HepG2 (cell line): ENCODE data around the gene EEPD1. TPM values are rescaled to one million over a fixed set of nuclear protein-coding genes. Genes with fewer than 3 reads are reported as not detected.

ENCODE experiments used
- ATAC-seq: fragments of 200-7000 bp; cut with Tn5 transposase; 3 replicates; pipeline ENCODE4 v1.9.1; 2020; ENCODE audit warnings: mild to moderate bottlenecking, moderate library complexity
- BruUV-seq: library from RNA; stranded (reverse); fragments of 400-500 nt; replicated peaks from 2 replicates; lab custom pipeline; 2021; lab: Mats Ljungman, UMichigan
- CTCF ChIA-PET: fragments of 300-600 bp; formaldehyde crosslinking; extraction: SDS; loops from one replicate; lab custom pipeline; 2021; ENCODE audit warnings: low total read pairs, inconsistent platforms, low intra/inter-chr PET ratio; lab: Yijun Ruan, JAX
- POLR2A ChIA-PET: fragments of 350-600 bp; sonication (Branson Sonifier 250); formaldehyde crosslinking; loops from one replicate; lab custom pipeline; 2020; ENCODE audit warnings: antibody characterized with exemption, inconsistent platforms; lab: Yijun Ruan, JAX
- DNase-seq: peaks from one replicate; pipeline ENCODE4 v3.0.0-alpha.2; 2015; ENCODE audit warnings: low spot score
- FAIRE-seq: peaks from 3 replicates; lab custom pipeline; 2011; peaks lifted over from hg19 to GRCh38; lab: Jason Lieb, UNC
- H2AFZ ChIP-seq: one replicate; pipeline ENCODE4 v1.6.1; 2011; ENCODE audit warnings: low read length, inconsistent platforms
- H3K27ac ChIP-seq: fragments of 300-600 bp; 3 replicates; pipeline ENCODE4 v1.8.0; 2011; ENCODE audit warnings: mixed run types, mild to moderate bottlenecking, mixed read lengths, low read length, inconsistent platforms; ENCODE audit not compliant: insufficient read depth; ENCODE audit errors: extremely low read length
- H3K27me3 ChIP-seq, 2 experiments: fragments of 200-600 bp in 1 of 2; 2 replicates in 1 of 2; 3 replicates in 1 of 2; pipeline versions ENCODE4 v1.6.0 to v1.8.0; 2011; ENCODE audit warnings: low read length in 2 of 2, mild to moderate bottlenecking in 2 of 2, moderate library complexity in 2 of 2, inconsistent platforms in 1 of 2; ENCODE audit not compliant: insufficient read depth in 2 of 2, control insufficient read depth in 1 of 2
- H3K36me3 ChIP-seq, 2 experiments: fragments of 200-600 bp in 1 of 2; replicated peaks in 1 of 2; 2 replicates in 1 of 2; 3 replicates in 1 of 2; pipeline versions ENCODE4 v1.5.1 to v1.8.0; 2011; ENCODE audit warnings: low read length in 2 of 2, inconsistent platforms in 1 of 2; ENCODE audit not compliant: insufficient read depth in 2 of 2, control insufficient read depth in 1 of 2
- H3K4me1 ChIP-seq: 2 replicates; pipeline ENCODE4 v1.5.1; 2012; ENCODE audit warnings: low read length, inconsistent platforms; ENCODE audit not compliant: insufficient read depth
- H3K4me2 ChIP-seq: 2 replicates; pipeline ENCODE4 v1.6.0; 2011; ENCODE audit warnings: low read depth, low read length, inconsistent platforms
- H3K4me3 ChIP-seq, 3 experiments: fragments of 200-600 bp in 1 of 3; sonication (generic), shearing (Covaris generic) in 1 of 3; replicated peaks in 1 of 3; 2 replicates each; pipeline ENCODE4 v1.5.1; 2011 to 2016; ENCODE audit warnings: low read length in 3 of 3, inconsistent platforms in 2 of 3, low read depth in 2 of 3, mild to moderate bottlenecking in 2 of 3, control low read depth in 1 of 3, mixed read lengths in 1 of 3; ENCODE audit not compliant: insufficient read depth in 1 of 3
- H3K79me2 ChIP-seq: one replicate; pipeline ENCODE4 v1.6.1; 2011; ENCODE audit warnings: low read length, inconsistent platforms; ENCODE audit not compliant: insufficient read depth
- H3K9ac ChIP-seq: 2 replicates; pipeline ENCODE4 v1.6.0; 2011; ENCODE audit warnings: mild to moderate bottlenecking, low read depth, low read length, inconsistent platforms; ENCODE audit not compliant: insufficient read depth
- H3K9me3 ChIP-seq: 2 replicates; pipeline ENCODE4 v1.5.1; 2012; ENCODE audit warnings: mild to moderate bottlenecking, low read length
- H4K20me1 ChIP-seq: 2 replicates; pipeline ENCODE4 v1.6.0; 2011; ENCODE audit warnings: inconsistent platforms, mild to moderate bottlenecking, low read length, moderate library complexity; ENCODE audit not compliant: insufficient read depth
- ETV6 ChIP-seq: sonication (generic); formaldehyde crosslinking; conservative IDR thresholded peaks from 2 replicates; pipeline ENCODE4 v1.4.0; 2020; ENCODE audit warnings: missing genetic modification reagents
- ISL2 ChIP-seq: sonication (generic); formaldehyde crosslinking; IDR thresholded peaks from 2 replicates; pipeline ENCODE4 v1.5.0; 2020; ENCODE audit warnings: missing genetic modification reagents
- KDM2A ChIP-seq: sonication (generic); formaldehyde crosslinking; IDR thresholded peaks from 2 replicates; pipeline ENCODE4 v1.4.0; 2020; ENCODE audit warnings: low read depth, missing genetic modification reagents, borderline replicate concordance
- RBM22 ChIP-seq: fragments of 200-400 bp; formaldehyde crosslinking; optimal IDR thresholded peaks from 2 replicates; pipeline ENCODE3; 2017; ENCODE audit warnings: mild to moderate bottlenecking, low read length, moderate library complexity
- RFX1 ChIP-seq: fragments of 450-650 bp; IDR thresholded peaks from 2 replicates; pipeline ENCODE4 v1.6.1; 2017
- SSRP1 ChIP-seq: IDR thresholded peaks from 2 replicates; pipeline ENCODE4 v1.6.1; 2016; ENCODE audit warnings: control low read depth
- ZMYM3 ChIP-seq: sonication (generic); formaldehyde crosslinking; IDR thresholded peaks from 2 replicates; pipeline ENCODE4 v1.5.1; 2020; ENCODE audit warnings: mild to moderate bottlenecking, missing genetic modification reagents
- ZNF382 ChIP-seq: sonication (generic); formaldehyde crosslinking; IDR thresholded peaks from 2 replicates; pipeline ENCODE4 v1.5.0; 2020; ENCODE audit warnings: missing genetic modification reagents, mild to moderate bottlenecking, borderline replicate concordance
- ZNF510 ChIP-seq: sonication (generic); formaldehyde crosslinking; IDR thresholded peaks from 2 replicates; pipeline ENCODE4 v1.4.0; 2020; ENCODE audit warnings: low read depth, mild to moderate bottlenecking, missing genetic modification reagents
- WGBS: methylation state at CpG from one replicate; pipeline ENCODE4 v1.1.6; 2017; ENCODE audit warnings: low lambda C conversion rate; 5-methylcytosine and 5-hydroxymethylcytosine counted together
- in situ Hi-C: cut with HindIII; loops from 2 replicates; pipeline ENCODE4 v1.10.0; 2017; ENCODE audit warnings: low pct_unique_long_range_greater_than_20kb; ENCODE audit not compliant: extremely low pct_ligation_motif_present
- intact Hi-C: fragments of 100-400 bp; cut with micrococcal nuclease; formaldehyde crosslinking; loops from one replicate; pipeline ENCODE4 v1.10.0; 2022; ENCODE audit not compliant: unreplicated experiment
- polyA plus RNA-seq, 8 experiments: library from polyadenylated mRNA; depleted of rRNA in 3 of 8; stranded (reverse) in 7 of 8; unstranded in 1 of 8; fragments of >200 nt; fragmentation: Illumina TruSeq in 4 of 8; extraction: Trizol in 4 of 8; gene quantifications; 2 replicates each; pipeline versions ENCODE4 v1.2.1 to v1.2.3, GENCODE V29; 2011 to 2016; ENCODE audit warnings: low read depth in 4 of 8, missing spikeins in 1 of 8, mixed read lengths in 1 of 8; ENCODE audit not compliant: insufficient read depth in 1 of 8
- total RNA-seq, 5 experiments: library from RNA; depleted of rRNA; stranded (reverse); fragments of >200 nt; fragmentation: Illumina TruSeq; extraction: Trizol; gene quantifications; 2 replicates each; pipeline ENCODE4 v1.2.3, GENCODE V29; 2016; ENCODE audit warnings: low read depth in 1 of 5
- TF ChIP-seq, protein P1 (sequence below): sonication (generic); formaldehyde crosslinking; IDR thresholded peaks from 2 replicates; pipeline ENCODE4 v1.4.0; 2020; ENCODE audit warnings: mild to moderate bottlenecking, missing genetic modification reagents

The EEPD1 gene
- total and polyA plus RNA-seq, 2 of the 13 experiments (the other 11 are each of a cell fraction or from before 2014, with no cell fraction given): 10.1 to 16.4 TPM

DNA sequence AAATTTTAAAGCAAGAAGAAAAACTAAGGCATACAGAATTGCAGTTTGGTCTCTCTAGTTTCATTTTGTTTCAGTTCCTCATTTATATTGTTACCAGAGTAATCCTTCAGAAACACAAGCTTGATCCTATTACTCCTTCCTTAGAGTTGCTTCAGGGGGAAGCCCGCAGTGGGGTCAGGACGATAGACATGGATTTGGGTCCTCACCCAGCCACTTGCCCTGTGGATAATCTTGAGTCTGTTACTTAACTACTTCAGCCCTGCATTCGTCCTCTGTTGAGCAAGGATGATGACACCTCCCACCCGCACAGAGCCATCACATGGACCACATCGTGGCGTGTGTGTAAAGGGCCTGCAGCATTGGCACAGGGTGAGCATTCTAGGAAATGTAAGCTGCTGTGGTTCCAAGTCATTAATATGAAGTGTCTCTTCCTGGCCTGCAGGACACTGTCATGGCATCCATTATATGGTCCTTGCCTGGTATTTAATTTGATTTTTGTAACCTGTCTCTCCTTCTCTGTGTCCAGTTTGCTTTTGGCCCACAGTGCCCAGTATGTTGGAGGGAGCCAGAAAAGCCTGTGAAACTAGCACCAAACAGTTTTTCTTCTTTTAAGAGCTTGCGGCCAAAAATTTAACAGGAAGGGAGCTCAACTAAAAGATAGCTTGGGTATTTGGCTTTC lies 111.2 kb downstream of the EEPD1 start:
- Histone ChIP-seq H2AFZ (no peak overlapping the region), H3K9me3 (no peaks in the 10 kb centered on the region), H3K27ac (no peak overlapping the region), H3K4me1 (peaks cover 70% of the 10 kb centered on the region), H3K4me2 (no peak overlapping the region), H3K27me3 (no peaks in the 10 kb centered on the region), H4K20me1 (no peaks in the 10 kb centered on the region), H3K9ac (no peak overlapping the region), H3K36me3 (peaks cover 0 to 7% of the 10 kb centered on the region in 2 experiments; a peak in 1 of 5 replicates), H3K79me2 (peaks cover 6% of the 10 kb centered on the region), H3K4me3 (no peak overlapping the region)
- DNase-seq (no peak), FAIRE-seq (no peak), ATAC-seq (no peak)
- TF ChIP-seq RBM22: peak; percentile 40
- no peak for TF ChIP-seq ISL2 (CRISPR knock-in tag)
- intact Hi-C loops (loop anchor here (1.0 kb wide), 1 partner anchor 9 kb away; no protein-coding TSS in a partner anchor), in situ Hi-C loops (no loop called here)
- CTCF ChIA-PET: no interaction called here
- POLR2A ChIA-PET: no interaction called here
- BruUV-seq: no TSS peak
- 98% methylated on average over 7 of the region's 7 CpGs for WGBS

GRCh38 chr7:36264913-36265516 lies 112.0 kb downstream of the EEPD1 start:
- in situ Hi-C loops (no loop called here), intact Hi-C loops (loop anchor here (1.0 kb wide), 1 partner anchor 8 kb away; no protein-coding TSS in a partner anchor)
- peaks cover 6% of the 10 kb centered on the region for H3K79me2 ChIP-seq
- no peak overlapping the region for H3K4me3 ChIP-seq
- no peak for FAIRE-seq
- peaks cover 0 to 7% of the 10 kb centered on the region in 2 experiments; a peak in 1 of 5 replicates for H3K36me3 ChIP-seq
- H3K9ac ChIP-seq: no peak overlapping the region
- 78% methylated on average over 6 of the region's 6 CpGs for WGBS
- no peak overlapping the region for H2AFZ ChIP-seq
- POLR2A ChIA-PET: no interaction called here
- BruUV-seq: no TSS peak
- ATAC-seq: no peak
- no peak overlapping the region for H3K27ac ChIP-seq
- no peak for DNase-seq
- peaks cover 70% of the 10 kb centered on the region for H3K4me1 ChIP-seq
- H3K4me2 ChIP-seq: no peak overlapping the region
- CTCF ChIA-PET: no interaction called here
- H3K27me3 ChIP-seq: no peaks in the 10 kb centered on the region
- H3K9me3 ChIP-seq: no peaks in the 10 kb centered on the region
- H4K20me1 ChIP-seq: no peaks in the 10 kb centered on the region
- TF ChIP-seq RFX1 (no peak), ZMYM3 (CRISPR knock-in tag) (no peak), KDM2A (CRISPR knock-in tag) (no peak), ZNF510 (no peak), SSRP1 (CRISPR knock-in tag) (no peak), ZNF382 (CRISPR knock-in tag) (no peak), ETV6 (no peak), RBM22 (no peak)
- TF ChIP-seq, protein P1, sequence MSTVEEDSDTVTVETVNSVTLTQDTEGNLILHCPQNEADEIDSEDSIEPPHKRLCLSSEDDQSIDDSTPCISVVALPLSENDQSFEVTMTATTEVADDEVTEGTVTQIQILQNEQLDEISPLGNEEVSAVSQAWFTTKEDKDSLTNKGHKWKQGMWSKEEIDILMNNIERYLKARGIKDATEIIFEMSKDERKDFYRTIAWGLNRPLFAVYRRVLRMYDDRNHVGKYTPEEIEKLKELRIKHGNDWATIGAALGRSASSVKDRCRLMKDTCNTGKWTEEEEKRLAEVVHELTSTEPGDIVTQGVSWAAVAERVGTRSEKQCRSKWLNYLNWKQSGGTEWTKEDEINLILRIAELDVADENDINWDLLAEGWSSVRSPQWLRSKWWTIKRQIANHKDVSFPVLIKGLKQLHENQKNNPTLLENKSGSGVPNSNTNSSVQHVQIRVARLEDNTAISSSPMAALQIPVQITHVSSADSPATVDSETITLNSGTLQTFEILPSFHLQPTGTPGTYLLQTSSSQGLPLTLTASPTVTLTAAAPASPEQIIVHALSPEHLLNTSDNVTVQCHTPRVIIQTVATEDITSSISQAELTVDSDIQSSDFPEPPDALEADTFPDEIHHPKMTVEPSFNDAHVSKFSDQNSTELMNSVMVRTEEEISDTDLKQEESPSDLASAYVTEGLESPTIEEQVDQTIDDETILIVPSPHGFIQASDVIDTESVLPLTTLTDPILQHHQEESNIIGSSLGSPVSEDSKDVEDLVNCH (CRISPR knock-in tag): no peak
